Tongue (tissue), 2 donors: ENCODE measurements around the gene NCBP2. TPM values are rescaled to one million over a fixed set of nuclear protein-coding genes. Genes with fewer than 3 reads are reported as not detected.
A peak's percentile ranks its signal among the peaks of the same experiment; 100 is the strongest.

Source experiments
- DNase-seq: peaks from one replicate; pipeline ENCODE4 v3.0.0-alpha.2; 2015
- total RNA-seq: library from RNA; depleted of rRNA; stranded (reverse); fragments of >200 nt; gene quantifications from one replicate; pipeline ENCODE4 v1.2.3, GENCODE V29; 2014

Gene NCBP2
- total RNA-seq, 1 donor from 2014 or later, result 45.7 TPM

- DNase-seq, result no peak
Measured at GRCh38 chr3:196938576-196938975, 3.8 kb downstream of the NCBP2 start.

DNA sequence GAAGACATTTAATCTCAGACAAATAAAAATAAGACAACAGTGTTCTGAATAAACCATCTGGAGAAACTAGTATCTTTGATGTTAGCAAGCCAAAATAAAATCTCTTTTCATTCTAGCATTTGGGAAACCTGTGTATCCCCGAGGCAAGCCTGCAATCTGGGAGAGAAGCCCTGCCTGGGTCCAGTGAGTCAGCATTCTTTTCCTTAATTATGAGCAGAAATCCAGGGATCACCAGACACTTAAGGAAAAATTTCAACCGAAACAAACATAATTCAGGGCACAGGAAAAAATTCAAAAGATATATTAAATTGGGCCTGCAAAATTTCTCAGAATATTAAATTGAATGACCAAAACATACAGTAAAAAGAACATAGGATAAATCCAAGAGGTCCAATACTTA lies 4.2 kb downstream of the NCBP2 start:
- no peak for DNase-seq

GRCh38 chr3:196936288-196936687 lies 6.0 kb downstream of the NCBP2 start:
- no peak for DNase-seq

DNA sequence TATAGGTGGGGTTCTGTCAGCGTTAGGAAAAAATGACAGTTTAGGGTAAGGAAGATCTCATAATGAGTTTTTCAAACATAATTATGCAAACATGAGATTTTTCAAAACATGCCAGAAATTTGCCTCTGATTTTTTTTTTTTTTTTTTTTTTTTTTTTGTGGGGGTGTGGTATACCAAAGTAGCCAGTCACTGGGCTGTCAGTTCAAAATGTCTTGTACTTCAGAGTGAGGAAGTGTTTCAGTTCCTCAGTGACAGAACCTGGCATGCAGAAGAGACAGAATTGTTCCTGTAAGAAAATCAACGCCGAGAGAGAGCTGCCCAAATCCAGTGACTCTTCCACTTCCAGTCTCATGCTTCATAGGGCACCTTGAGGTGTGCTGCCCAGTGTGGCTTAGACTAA lies 9.7 kb downstream of the NCBP2 start:
- DNase-seq, result no peak

- peak; percentile 29 for DNase-seq
Measured at GRCh38 chr3:196931828-196932587, 10.3 kb downstream of the NCBP2 start.

DNA sequence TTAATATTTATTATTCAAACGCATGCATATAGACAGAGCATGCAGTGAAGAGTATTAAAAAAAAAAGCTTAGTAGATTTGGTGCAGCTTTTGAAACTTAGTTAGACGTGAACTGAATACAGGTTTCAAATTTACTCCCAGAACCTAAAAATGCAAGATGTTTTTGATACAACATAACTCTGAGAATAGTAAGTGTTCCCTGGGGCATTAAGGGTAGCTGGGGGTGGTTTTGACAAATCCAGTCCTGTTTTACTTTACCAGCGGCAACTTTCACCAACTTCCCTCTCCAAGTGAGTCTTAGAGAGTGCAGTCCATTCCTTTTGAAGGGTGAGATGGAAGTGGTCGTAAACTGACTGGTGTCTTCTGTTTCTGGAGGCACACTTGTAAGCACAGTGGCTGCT lies 11.2 kb downstream of the NCBP2 start:
- no peak for DNase-seq

GRCh38 chr3:196927571-196928453 lies 14.5 kb downstream of the NCBP2 start:
- DNase-seq, result no peak

- no peak for DNase-seq
Measured at GRCh38 chr3:196920733-196921132, 21.6 kb downstream of the NCBP2 start.

GRCh38 chr3:196918968-196919367 lies 23.4 kb downstream of the NCBP2 start:
- no peak for DNase-seq

DNA sequence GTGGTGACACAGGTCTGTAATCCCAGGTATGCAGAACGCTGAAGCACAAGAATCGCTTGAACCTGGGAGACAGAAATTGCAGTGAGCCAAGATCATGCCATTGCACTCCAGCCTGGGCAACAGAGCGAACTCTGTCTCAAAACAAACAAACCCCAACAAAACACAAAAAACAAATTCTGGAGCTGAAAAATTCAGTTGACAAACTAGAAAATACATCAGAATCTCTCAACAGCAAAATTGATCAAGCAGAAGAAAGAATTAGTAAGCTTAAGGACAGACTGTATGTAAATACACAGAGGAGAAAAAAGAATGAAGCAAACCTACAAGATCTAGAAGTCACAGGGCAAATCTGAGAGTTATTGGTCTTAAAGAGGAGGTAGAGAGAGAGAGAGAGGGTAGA lies 25.3 kb downstream of the NCBP2 start:
- no peak for DNase-seq

GRCh38 chr3:196916221-196916620 lies 26.1 kb downstream of the NCBP2 start:
- DNase-seq, result no peak

GRCh38 chr3:196915375-196915774 lies 27.0 kb downstream of the NCBP2 start:
- no peak for DNase-seq

GRCh38 chr3:196914866-196915265 lies 27.5 kb downstream of the NCBP2 start:
- DNase-seq, result no peak

DNA sequence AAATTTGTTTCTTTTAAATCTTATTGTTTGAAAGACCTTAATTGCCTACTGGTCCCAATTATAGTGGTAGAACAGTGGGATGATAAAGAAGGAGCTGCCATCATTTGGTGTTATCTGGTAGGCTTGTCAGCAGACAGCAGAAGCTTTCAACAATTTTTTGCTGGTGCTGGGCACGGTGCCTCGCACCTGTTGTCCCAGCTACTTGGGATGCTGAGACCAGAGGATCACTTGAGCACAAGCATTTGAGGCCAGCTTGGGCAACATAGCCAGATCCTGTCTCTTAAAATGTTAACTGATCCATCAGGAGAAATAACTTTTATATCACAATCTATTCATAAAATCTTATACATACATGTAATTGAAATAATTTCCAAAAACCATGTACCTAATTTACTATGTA lies 38.6 kb downstream of the NCBP2 start:
- peak; percentile 10 for DNase-seq

GRCh38 chr3:196902296-196902695 lies 40.0 kb downstream of the NCBP2 start:
- no peak for DNase-seq

DNA sequence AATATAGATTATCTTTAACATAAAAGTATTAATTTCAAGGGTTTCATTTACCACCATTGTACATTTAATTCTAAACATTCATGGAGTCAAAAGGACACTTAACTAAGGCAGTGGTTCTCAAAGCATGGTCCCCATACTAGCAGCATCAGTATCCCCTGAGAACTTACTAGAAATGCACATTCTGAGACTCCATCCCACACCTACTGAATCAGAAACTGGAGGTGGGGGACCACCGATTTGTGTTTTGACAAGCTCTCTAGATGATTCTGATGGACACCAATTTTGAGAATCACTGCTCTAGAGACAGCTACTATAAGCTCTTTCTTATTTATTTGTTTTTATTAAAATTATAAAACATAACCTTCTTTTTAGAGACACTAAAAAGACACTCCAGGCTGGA lies 40.6 kb downstream of the NCBP2 start:
- no peak for DNase-seq

DNA sequence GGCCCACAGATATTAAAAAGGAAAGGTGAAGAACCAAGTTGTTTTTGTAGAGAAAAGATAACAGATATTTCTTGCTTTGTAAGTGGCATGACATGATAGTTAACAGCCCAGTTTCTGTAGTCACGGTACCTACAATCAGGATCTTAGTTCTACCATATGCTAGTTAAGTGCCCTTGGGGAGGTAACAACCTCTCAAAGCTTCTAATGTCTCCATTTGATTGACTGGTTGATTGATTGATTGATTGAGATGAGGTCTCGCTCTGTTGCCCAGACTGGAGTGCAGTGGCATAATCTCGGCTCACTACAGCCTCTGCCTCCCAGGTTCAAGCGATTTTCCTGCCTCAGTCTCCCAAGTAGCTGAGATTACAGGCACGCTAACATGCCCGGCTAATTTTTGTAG lies 46.1 kb downstream of the NCBP2 start:
- DNase-seq, result no peak

DNA sequence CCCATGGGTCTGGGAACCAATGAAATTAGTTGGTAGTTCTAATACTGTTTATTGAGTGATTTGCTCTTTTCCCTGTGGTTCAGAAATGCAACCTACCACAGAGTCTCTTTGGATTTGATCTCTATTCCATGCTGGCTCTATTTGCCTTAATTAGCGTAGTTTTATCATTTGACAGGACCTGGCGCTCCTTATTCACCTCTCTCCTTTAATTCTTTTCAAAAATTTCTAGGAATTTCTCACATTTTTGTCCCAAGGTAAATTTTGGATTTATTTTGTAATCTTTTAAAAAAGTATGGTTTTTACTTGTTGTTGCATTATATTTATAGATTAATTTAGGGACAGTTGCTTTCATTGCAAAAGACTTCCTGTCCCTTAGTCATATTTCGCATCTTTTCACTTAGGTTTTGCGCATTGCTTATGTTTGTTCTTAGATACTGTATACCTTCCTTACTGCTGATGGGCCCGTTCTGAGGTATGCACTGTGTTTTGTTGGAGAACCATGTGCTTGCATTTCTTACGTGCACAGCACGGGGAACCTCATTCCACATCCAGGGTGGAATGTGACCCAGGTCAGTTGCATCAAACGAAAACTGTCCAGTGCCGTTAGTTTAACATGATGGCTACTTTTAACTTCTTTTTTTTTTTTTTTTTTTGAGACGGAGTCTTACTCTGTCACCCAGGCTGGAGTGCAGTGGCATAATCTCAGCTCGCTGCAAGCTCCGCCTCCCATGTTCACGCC lies 47.6 kb downstream of the NCBP2 start:
- no peak for DNase-seq

DNA sequence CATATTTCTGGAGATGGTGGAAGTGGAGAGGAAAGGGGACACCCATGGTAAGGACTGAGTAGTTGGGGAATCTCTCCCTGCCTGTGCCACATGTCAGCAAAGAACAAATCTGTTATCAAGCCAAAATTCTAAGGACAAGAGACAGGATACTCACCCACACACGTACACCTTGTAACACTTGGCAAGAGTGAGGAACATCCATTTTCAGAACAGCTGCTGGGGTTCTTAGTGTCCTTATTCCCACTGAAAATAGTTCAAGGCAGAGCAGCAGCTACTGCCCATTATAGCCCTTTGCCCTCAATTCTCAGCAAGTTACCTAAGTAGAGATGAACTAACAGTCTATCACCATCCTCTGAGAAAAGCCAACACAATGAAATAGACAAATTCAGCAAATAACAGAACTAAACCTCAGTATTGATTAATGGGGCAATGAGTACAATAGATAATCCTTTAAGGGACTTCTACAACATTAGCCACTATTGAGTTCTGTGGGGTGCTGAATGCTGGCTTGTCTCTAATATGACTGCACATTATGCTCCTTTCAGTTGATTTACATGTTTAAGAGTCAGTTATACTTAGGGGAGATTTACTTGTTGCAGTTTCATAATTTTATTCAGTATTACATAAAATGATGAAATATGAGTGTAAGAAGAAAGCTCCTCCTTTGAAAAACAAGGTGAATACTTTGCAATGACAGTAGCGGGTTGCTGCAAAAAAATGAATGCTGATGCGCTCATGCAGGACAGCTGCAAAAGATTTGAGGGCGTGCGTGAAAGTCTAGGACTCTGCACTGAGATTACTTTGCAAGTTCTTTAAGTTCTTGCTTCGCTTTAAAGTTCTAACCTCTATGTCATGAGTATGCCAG lies 52.3 kb downstream of the NCBP2 start:
- peak; percentile 8 for DNase-seq

DNA sequence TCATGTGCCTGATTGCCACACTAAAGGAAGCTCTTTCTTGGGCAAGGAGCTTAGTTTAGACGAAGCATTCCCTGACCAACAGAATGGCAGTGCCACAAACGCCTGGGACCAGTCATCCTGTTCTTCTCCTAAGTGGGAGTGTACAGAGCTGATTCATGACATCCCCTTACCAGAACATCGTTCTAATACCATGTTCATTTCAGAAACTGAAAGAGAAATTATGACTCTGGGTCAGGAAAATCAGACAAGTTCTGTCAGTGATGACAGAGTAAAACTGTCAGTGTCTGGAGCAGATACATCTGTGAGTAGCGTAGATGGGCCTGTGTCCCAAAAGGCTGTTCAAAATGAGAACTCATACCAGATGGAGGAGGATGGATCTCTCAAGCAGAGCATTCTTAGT lies 56.2 kb downstream of the NCBP2 start:
- no peak for DNase-seq
